ENCODE data around the gene KRCC1. TPM values are rescaled to one million over a fixed set of nuclear protein-coding genes. Genes with fewer than 3 reads are reported as not detected.

KRCC1 gene
- total and polyA plus RNA-seq, 9 of the 15 experiments (the other 6 are each of a cell fraction or from before 2014, with no cell fraction given): 1.9 to 6.0 (median 2.2) TPM

DNA sequence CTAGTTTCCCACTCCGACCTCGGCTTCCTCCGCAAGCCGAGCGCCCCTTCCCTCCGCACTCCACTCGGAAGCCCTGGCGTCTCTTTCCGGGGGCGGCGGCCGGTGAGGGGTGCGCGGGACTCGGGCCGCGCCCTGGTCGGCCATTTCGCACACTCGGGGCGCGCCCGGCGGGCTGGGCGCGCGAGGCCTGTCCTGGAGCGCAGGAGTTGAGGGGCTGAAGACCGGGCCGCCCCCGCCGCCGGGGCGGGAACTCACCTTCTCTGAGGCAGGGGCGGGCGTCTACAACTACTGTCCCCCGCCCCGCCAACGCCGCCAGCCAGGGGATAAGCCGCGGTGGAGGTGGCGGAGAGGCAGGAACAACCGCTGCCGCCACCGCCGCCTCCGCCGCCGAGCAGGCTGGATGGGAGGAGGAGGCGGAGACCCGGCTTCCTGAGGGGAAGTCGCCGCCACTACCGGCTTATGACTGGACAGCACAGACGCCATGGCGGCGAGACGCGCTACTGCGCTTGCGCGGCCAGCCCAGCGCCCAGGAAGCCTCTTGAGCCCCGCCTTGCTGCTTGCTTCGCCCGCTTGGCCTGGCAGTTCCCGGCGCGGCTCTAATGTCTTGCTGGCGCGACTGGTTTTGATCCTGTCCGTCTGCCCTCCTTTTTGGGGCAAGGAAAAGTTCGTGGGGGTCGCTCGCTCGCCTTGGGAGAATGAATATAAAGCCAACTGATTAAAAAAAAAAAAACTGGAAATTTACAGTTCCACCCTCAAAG lies at the start of gene KRCC1 (continued):
- TF ChIP-seq ZNF324 (CRISPR knock-in tag; IDR thresholded peaks at IDR 0.05): no peak
- no peak for TF ChIP-seq SRSF3 (IDR thresholded peaks at IDR 0.05; ENCODE audit: insufficient read depth, low read length)
- peak; percentile 41; the same call in 1 of the 2 replicates for TF ChIP-seq CREM (IDR thresholded peaks at IDR 0.05; ENCODE audit: low read depth)
- no peak for TF ChIP-seq SP1 (CRISPR knock-in tag; IDR thresholded peaks at IDR 0.05)
- TF ChIP-seq RBM34 (IDR thresholded peaks at IDR 0.05; ENCODE audit: borderline replicate concordance, insufficient read depth, low read length): no peak
- TF ChIP-seq, protein P1, sequence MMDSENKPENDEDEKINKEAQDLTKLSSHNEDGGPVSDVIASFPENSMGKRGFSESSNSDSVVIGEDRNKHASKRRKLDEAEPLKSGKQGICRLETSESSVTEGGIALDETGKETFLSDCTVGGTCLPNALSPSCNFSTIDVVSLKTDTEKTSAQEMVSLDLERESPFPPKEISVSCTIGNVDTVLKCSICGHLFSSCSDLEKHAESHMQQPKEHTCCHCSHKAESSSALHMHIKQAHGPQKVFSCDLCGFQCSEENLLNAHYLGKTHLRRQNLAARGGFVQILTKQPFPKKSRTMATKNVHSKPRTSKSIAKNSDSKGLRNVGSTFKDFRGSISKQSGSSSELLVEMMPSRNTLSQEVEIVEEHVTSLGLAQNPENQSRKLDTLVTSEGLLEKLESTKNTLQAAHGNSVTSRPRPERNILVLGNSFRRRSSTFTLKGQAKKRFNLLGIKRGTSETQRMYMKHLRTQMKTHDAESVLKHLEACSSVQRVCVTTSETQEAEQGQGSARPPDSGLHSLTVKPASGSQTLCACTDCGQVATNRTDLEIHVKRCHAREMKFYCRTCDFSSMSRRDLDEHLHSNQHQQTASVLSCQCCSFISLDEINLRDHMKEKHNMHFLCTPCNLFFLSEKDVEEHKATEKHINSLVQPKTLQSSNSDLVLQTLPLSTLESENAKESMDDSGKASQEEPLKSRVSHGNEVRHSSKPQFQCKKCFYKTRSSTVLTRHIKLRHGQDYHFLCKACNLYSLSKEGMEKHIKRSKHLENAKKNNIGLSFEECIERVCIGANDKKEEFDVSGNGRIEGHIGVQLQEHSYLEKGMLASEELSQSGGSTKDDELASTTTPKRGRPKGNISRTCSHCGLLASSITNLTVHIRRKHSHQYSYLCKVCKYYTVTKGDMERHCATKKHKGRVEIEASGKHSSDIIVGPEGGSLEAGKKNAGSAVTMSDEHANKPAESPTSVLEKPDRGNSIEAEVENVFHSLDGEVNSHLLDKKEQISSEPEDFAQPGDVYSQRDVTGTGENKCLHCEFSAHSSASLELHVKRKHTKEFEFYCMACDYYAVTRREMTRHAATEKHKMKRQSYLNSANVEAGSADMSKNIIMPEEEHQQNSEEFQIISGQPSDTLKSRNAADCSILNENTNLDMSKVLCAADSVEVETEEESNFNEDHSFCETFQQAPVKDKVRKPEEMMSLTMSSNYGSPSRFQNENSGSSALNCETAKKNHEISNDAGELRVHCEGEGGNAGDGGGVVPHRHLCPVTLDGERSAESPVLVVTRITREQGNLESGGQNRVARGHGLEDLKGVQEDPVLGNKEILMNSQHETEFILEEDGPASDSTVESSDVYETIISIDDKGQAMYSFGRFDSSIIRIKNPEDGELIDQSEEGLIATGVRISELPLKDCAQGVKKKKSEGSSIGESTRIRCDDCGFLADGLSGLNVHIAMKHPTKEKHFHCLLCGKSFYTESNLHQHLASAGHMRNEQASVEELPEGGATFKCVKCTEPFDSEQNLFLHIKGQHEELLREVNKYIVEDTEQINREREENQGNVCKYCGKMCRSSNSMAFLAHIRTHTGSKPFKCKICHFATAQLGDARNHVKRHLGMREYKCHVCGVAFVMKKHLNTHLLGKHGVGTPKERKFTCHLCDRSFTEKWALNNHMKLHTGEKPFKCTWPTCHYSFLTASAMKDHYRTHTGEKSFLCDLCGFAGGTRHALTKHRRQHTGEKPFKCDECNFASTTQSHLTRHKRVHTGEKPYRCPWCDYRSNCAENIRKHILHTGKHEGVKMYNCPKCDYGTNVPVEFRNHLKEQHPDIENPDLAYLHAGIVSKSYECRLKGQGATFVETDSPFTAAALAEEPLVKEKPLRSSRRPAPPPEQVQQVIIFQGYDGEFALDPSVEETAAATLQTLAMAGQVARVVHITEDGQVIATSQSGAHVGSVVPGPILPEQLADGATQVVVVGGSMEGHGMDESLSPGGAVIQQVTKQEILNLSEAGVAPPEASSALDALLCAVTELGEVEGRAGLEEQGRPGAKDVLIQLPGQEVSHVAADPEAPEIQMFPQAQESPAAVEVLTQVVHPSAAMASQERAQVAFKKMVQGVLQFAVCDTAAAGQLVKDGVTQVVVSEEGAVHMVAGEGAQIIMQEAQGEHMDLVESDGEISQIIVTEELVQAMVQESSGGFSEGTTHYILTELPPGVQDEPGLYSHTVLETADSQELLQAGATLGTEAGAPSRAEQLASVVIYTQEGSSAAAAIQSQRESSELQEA (IDR thresholded peaks at IDR 0.05; ENCODE audit: low read depth): no peak
- no peak for TF ChIP-seq LEF1 (IDR thresholded peaks at IDR 0.05)
- TF ChIP-seq NUFIP1 (IDR thresholded peaks at IDR 0.05; ENCODE audit: partially characterized antibody): no peak
- no peak for TF ChIP-seq HMG20B (CRISPR knock-in tag; IDR thresholded peaks at IDR 0.05)
- TF ChIP-seq ILK (tag; IDR thresholded peaks at IDR 0.05; ENCODE audit: borderline replicate concordance, low read depth): no peak
- no peak for TF ChIP-seq KLF10 (CRISPR knock-in tag; IDR thresholded peaks at IDR 0.05)
- TF ChIP-seq U2AF2 (optimal IDR thresholded peaks at IDR 0.05; ENCODE audit: low read depth, low read length): no peak
- TF ChIP-seq SREBF1 (IDR thresholded peaks at IDR 0.05; ENCODE audit: borderline replicate concordance, low read depth, low read length): no peak
- no peak for TF ChIP-seq TEAD2 (tag; IDR thresholded peaks at IDR 0.05)
- TF ChIP-seq CHD4 (IDR thresholded peaks at IDR 0.05; ENCODE audit: insufficient read depth, insufficient replicate concordance, low read depth, low read length, poor library complexity, severe bottlenecking): no peak
- TF ChIP-seq EWSR1 (IDR thresholded peaks at IDR 0.05; ENCODE audit: borderline replicate concordance, low read depth, partially characterized antibody): no peak
- TF ChIP-seq CTBP1 (IDR thresholded peaks at IDR 0.05; ENCODE audit: borderline replicate concordance): peak; percentile 68
- TF ChIP-seq POLR2B (IDR thresholded peaks at IDR 0.05; ENCODE audit: low read depth, partially characterized antibody): peak; percentile 89
- TF ChIP-seq TARDBP (IDR thresholded peaks at IDR 0.05): no peak
- TF ChIP-seq NFRKB (IDR thresholded peaks at IDR 0.05; ENCODE audit: low read depth): peak; percentile 72
- TF ChIP-seq NBN (IDR thresholded peaks at IDR 0.05; ENCODE audit: low read depth): 0 out of 2 replicates have a peak, but pooled peaks have one; percentile 34
